SK-N-SH treated with all-trans-retinoic acid at 6 μM for 48 hours (cell line): ENCODE results near the gene RSPO4.

Experiments used
- ATAC-seq: fragments of 200-7000 bp; cut with Tn5 transposase; 3 replicates; pipeline ENCODE4 v1.9.1; 2020; ENCODE audit warnings: mild to moderate bottlenecking, moderate library complexity
- ARNTL ChIP-seq: fragments of 450-650 bp; formaldehyde crosslinking; IDR thresholded peaks from 2 replicates; pipeline ENCODE4 v1.5.0; 2020; ENCODE audit warnings: low read depth, mild to moderate bottlenecking, moderate library complexity, borderline replicate concordance
- BACH2 ChIP-seq: fragments of 250-450 bp; sonication (Bioruptor Pico); IDR thresholded peaks from 2 replicates; pipeline ENCODE4 v1.9.0; 2021; ENCODE audit warnings: mild to moderate bottlenecking, borderline replicate concordance
- CSDC2 ChIP-seq: fragments of 250-450 bp; sonication (Bioruptor Pico); IDR thresholded peaks from 2 replicates; pipeline ENCODE4 v1.5.0; 2020; ENCODE audit warnings: mild to moderate bottlenecking, moderate library complexity
- CSRNP3 ChIP-seq: fragments of 250-450 bp; sonication (Bioruptor Pico); IDR thresholded peaks from 2 replicates; pipeline ENCODE4 v1.5.1; 2021; ENCODE audit warnings: mild to moderate bottlenecking, moderate library complexity
- ESRRG ChIP-seq: fragments of 250-450 bp; sonication (Bioruptor Pico); IDR thresholded peaks from 2 replicates; pipeline ENCODE4 v1.6.1; 2021; ENCODE audit warnings: mild to moderate bottlenecking
- GLIS3 ChIP-seq: fragments of 250-450 bp; sonication (Bioruptor Pico); IDR thresholded peaks from 2 replicates; pipeline ENCODE4 v1.5.0; 2020; ENCODE audit warnings: mild to moderate bottlenecking, moderate library complexity
- ISL1 ChIP-seq: fragments of 250-450 bp; sonication (Bioruptor Pico); IDR thresholded peaks from 2 replicates; pipeline ENCODE4 v2.1.2; 2022; ENCODE audit warnings: mild to moderate bottlenecking, moderate library complexity
- OSR1 ChIP-seq: fragments of 250-450 bp; sonication (Bioruptor Pico); IDR thresholded peaks from 2 replicates; pipeline ENCODE4 v1.8.0; 2022; ENCODE audit warnings: moderate library complexity, mild to moderate bottlenecking, inconsistent platforms
- POU6F1 ChIP-seq: fragments of 250-450 bp; sonication (Bioruptor Pico); IDR thresholded peaks from 2 replicates; pipeline ENCODE4 v1.8.0; 2021; ENCODE audit warnings: low read depth, mild to moderate bottlenecking, moderate library complexity, borderline replicate concordance
- PPARA ChIP-seq: fragments of 250-450 bp; sonication (Bioruptor Pico); IDR thresholded peaks from 2 replicates; pipeline ENCODE4 v1.5.0; 2020; ENCODE audit warnings: mild to moderate bottlenecking, borderline replicate concordance
- RARB ChIP-seq: fragments of 250-450 bp; sonication (Bioruptor Pico); IDR thresholded peaks from 2 replicates; pipeline ENCODE4 v1.8.0; 2021; ENCODE audit warnings: mild to moderate bottlenecking, moderate library complexity
- SNAI2 ChIP-seq: fragments of 250-450 bp; sonication (Bioruptor Pico); IDR thresholded peaks from 2 replicates; pipeline ENCODE4 v1.5.0; 2020; ENCODE audit warnings: mild to moderate bottlenecking, moderate library complexity
- TCF4 ChIP-seq: fragments of 250-450 bp; sonication (Bioruptor Pico); IDR thresholded peaks from 2 replicates; pipeline ENCODE4 v1.8.0; 2021; ENCODE audit warnings: mild to moderate bottlenecking, moderate library complexity, borderline replicate concordance
- ZC3H10 ChIP-seq: fragments of 250-450 bp; sonication (Bioruptor Pico); IDR thresholded peaks from 2 replicates; pipeline ENCODE4 v1.5.1; 2021; ENCODE audit warnings: mild to moderate bottlenecking, moderate library complexity
- ZFP3 ChIP-seq: fragments of 250-450 bp; sonication (Bioruptor Pico); IDR thresholded peaks from 2 replicates; pipeline ENCODE4 v1.5.0; 2020; ENCODE audit warnings: mild to moderate bottlenecking, moderate library complexity
- ZFP30 ChIP-seq: fragments of 450-650 bp; formaldehyde crosslinking; IDR thresholded peaks from 2 replicates; pipeline ENCODE4 v1.5.0; 2022; ENCODE audit warnings: mild to moderate bottlenecking, moderate library complexity
- ZNF565 ChIP-seq: fragments of 450-650 bp; formaldehyde crosslinking; conservative IDR thresholded peaks from 2 replicates; pipeline ENCODE4 v1.5.0; 2020; ENCODE audit warnings: low read depth, mild to moderate bottlenecking, moderate library complexity
- ZNF70 ChIP-seq: fragments of 450-650 bp; formaldehyde crosslinking; IDR thresholded peaks from 2 replicates; pipeline ENCODE4 v1.5.0; 2020; ENCODE audit warnings: mild to moderate bottlenecking, moderate library complexity
- ZNF8 ChIP-seq: fragments of 450-650 bp; formaldehyde crosslinking; IDR thresholded peaks from 2 replicates; pipeline ENCODE4 v1.5.0; 2020; ENCODE audit warnings: mild to moderate bottlenecking, moderate library complexity
- TF ChIP-seq, protein P1 (sequence below): fragments of 250-450 bp; sonication (Bioruptor Pico); IDR thresholded peaks from 2 replicates; pipeline ENCODE4 v1.5.1; 2020; ENCODE audit warnings: low read depth, mild to moderate bottlenecking, moderate library complexity
- TF ChIP-seq, protein P2 (sequence below): fragments of 250-450 bp; sonication (Bioruptor Pico); IDR thresholded peaks from 2 replicates; pipeline ENCODE4 v1.5.0; 2020; ENCODE audit warnings: mild to moderate bottlenecking, moderate library complexity

The RSPO4 gene

GRCh38 chr20:957544-957943 is 44.6 kb downstream of the RSPO4 start:
- no peak for ATAC-seq
- TF ChIP-seq ZFP3 (CRISPR knock-in tag) (no peak), ARNTL (CRISPR knock-in tag) (no peak), ESRRG (CRISPR knock-in tag) (no peak), ISL1 (CRISPR knock-in tag) (no peak), TCF4 (CRISPR knock-in tag) (no peak), SNAI2 (CRISPR knock-in tag) (no peak), BACH2 (CRISPR knock-in tag) (no peak), ZC3H10 (CRISPR knock-in tag) (no peak), PPARA (no peak), ZFP30 (CRISPR knock-in tag) (no peak), POU6F1 (CRISPR knock-in tag) (no peak)
- TF ChIP-seq, all 23 proteins: peak for 0

DNA sequence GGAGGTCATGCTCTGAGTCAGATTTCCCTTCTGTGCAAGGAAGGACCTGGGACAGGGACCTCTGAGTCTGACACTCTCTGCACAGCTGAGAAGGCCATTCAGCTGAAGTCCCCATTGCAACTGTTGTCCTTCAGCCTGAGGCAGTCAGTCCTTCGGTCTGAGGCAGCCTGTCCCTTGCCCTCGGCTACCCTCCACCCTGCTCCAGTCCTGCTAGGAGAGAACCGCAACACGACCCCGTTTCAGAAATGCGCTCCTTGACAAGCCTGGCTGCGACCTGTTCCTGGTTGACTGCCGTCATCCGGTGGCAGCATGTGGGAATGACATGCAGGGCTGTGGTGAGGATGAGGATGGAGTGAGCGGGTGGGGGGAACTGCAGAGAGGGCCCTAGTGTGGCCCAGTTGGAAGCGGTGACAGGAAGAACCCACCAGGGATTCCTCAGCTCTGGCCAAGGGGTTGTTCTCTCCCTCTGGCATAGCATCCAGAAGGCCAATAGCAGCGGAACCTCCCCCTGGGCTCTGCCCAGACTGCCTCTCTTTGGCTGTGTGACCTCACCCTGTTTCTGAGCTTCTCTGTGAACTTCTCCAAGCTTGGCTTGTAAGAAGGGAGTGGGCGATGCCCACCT is 45.7 kb downstream of the RSPO4 start:
- ATAC-seq = peak; percentile 90
- TF ChIP-seq TCF4 (CRISPR knock-in tag) (no peak), ZNF565 (CRISPR knock-in tag) (no peak), ZC3H10 (CRISPR knock-in tag) (no peak), POU6F1 (CRISPR knock-in tag) (no peak), ZFP30 (CRISPR knock-in tag) (no peak), ZNF8 (CRISPR knock-in tag) (no peak), RARB (no peak), CSDC2 (CRISPR knock-in tag) (no peak), ZNF70 (CRISPR knock-in tag) (no peak), CSRNP3 (CRISPR knock-in tag) (no peak), ZFP3 (CRISPR knock-in tag) (no peak), PPARA (no peak), OSR1 (CRISPR knock-in tag) (no peak), ARNTL (CRISPR knock-in tag) (no peak), SNAI2 (CRISPR knock-in tag) (no peak), BACH2 (CRISPR knock-in tag) (no peak), GLIS3 (CRISPR knock-in tag) (no peak)
- TF ChIP-seq, protein P1, sequence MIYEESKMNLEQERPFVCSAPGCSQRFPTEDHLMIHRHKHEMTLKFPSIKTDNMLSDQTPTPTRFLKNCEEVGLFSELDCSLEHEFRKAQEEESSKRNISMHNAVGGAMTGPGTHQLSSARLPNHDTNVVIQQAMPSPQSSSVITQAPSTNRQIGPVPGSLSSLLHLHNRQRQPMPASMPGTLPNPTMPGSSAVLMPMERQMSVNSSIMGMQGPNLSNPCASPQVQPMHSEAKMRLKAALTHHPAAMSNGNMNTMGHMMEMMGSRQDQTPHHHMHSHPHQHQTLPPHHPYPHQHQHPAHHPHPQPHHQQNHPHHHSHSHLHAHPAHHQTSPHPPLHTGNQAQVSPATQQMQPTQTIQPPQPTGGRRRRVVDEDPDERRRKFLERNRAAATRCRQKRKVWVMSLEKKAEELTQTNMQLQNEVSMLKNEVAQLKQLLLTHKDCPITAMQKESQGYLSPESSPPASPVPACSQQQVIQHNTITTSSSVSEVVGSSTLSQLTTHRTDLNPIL (CRISPR knock-in tag) = no peak
- TF ChIP-seq, protein P2, sequence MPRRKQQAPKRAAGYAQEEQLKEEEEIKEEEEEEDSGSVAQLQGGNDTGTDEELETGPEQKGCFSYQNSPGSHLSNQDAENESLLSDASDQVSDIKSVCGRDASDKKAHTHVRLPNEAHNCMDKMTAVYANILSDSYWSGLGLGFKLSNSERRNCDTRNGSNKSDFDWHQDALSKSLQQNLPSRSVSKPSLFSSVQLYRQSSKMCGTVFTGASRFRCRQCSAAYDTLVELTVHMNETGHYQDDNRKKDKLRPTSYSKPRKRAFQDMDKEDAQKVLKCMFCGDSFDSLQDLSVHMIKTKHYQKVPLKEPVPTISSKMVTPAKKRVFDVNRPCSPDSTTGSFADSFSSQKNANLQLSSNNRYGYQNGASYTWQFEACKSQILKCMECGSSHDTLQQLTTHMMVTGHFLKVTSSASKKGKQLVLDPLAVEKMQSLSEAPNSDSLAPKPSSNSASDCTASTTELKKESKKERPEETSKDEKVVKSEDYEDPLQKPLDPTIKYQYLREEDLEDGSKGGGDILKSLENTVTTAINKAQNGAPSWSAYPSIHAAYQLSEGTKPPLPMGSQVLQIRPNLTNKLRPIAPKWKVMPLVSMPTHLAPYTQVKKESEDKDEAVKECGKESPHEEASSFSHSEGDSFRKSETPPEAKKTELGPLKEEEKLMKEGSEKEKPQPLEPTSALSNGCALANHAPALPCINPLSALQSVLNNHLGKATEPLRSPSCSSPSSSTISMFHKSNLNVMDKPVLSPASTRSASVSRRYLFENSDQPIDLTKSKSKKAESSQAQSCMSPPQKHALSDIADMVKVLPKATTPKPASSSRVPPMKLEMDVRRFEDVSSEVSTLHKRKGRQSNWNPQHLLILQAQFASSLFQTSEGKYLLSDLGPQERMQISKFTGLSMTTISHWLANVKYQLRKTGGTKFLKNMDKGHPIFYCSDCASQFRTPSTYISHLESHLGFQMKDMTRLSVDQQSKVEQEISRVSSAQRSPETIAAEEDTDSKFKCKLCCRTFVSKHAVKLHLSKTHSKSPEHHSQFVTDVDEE = no peak

DNA sequence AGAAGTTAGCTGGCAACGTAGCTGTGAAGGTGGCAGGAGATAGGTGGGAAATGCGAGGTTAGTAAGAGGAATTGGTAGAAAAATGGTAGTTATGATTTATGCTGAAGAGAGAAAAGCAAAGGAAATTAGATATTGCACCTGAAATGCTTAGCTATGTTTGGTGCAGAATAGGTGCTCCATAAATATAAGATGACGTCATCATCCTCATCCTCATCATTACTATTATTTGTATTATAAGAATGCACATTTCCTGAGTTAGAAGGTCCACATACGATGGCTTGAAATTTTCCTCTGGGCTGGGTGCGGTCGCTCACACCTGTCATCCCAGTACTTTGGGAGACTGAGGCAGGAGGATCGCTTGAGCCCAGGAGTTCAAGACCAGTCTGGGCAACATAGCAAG is 46.5 kb downstream of the RSPO4 start:
- ATAC-seq = no peak
- TF ChIP-seq ZC3H10 (CRISPR knock-in tag) (no peak), POU6F1 (CRISPR knock-in tag) (no peak), PPARA (no peak)
